OCI-LY7 (cell line): ENCODE data around the gene REXO1. TPM values are rescaled to one million over a fixed set of nuclear protein-coding genes. Genes with fewer than 3 reads are reported as not detected.
A peak's percentile ranks its signal among the peaks of the same experiment; 100 is the strongest.

Source experiments
- BruUV-seq: library from RNA; stranded (reverse); fragments of 400-500 nt; replicated peaks from 2 replicates; lab custom pipeline; 2021; lab: Mats Ljungman, UMichigan
- CTCF ChIA-PET: fragments of 300-600 bp; sonication (Branson Sonifier 250); formaldehyde crosslinking; loops from one replicate; lab custom pipeline; 2022; ENCODE audit warnings: antibody characterized with exemption; ENCODE audit not compliant: unreplicated experiment; lab: Charles Lee
- POLR2A ChIA-PET: fragments of 300-600 bp; sonication (Branson Sonifier 250); formaldehyde crosslinking; loops from one replicate; lab custom pipeline; 2022; ENCODE audit warnings: antibody characterized with exemption; lab: Charles Lee
- DNase-seq: peaks from one replicate; pipeline ENCODE4 v3.0.0-alpha.2; 2015; ENCODE audit warnings: low spot score
- H2AFZ ChIP-seq: fragments of 200-600 bp; sonication (generic), shearing (Covaris generic); 2 replicates; pipeline ENCODE4 v1.6.1; 2014; ENCODE audit warnings: mild to moderate bottlenecking, antibody characterized with exemption, low read length, moderate library complexity
- H3K27ac ChIP-seq: fragments of 200-600 bp; sonication (generic); 2 replicates; pipeline ENCODE4 v1.5.1; 2014; ENCODE audit warnings: mixed run types, low read depth, mild to moderate bottlenecking, moderate library complexity, low read length, inconsistent platforms; ENCODE audit not compliant: poor library complexity, severe bottlenecking
- H3K36me3 ChIP-seq: fragments of 200-600 bp; sonication (generic); 2 replicates; pipeline ENCODE4 v1.6.1; 2014; ENCODE audit warnings: mild to moderate bottlenecking, antibody characterized with exemption, low read length, moderate library complexity, mixed read lengths; ENCODE audit not compliant: insufficient read depth
- H3K4me1 ChIP-seq: fragments of 200-600 bp; sonication (generic); 2 replicates; pipeline ENCODE4 v1.5.1; 2014; ENCODE audit warnings: mild to moderate bottlenecking, low read length; ENCODE audit not compliant: insufficient read depth, poor library complexity, severe bottlenecking
- H3K4me2 ChIP-seq: fragments of 200-600 bp; sonication (generic); 2 replicates; pipeline ENCODE4 v1.6.1; 2014; ENCODE audit warnings: mild to moderate bottlenecking, low read length
- H3K4me3 ChIP-seq: fragments of 200-600 bp; sonication (generic); 2 replicates; pipeline ENCODE4 v1.5.1; 2014; ENCODE audit warnings: mild to moderate bottlenecking, low read depth, low read length; ENCODE audit not compliant: poor library complexity, severe bottlenecking
- H3K79me2 ChIP-seq: fragments of 200-600 bp; sonication (generic); 2 replicates; pipeline ENCODE4 v1.6.1; 2016; ENCODE audit warnings: low read depth, mild to moderate bottlenecking, low read length, moderate library complexity, mixed read lengths; ENCODE audit not compliant: insufficient read depth
- H3K9me2 ChIP-seq: fragments of 200-600 bp; sonication (generic); 2 replicates; pipeline ENCODE4 v1.6.1; 2016; ENCODE audit warnings: mild to moderate bottlenecking, low read length, mixed read lengths; ENCODE audit not compliant: insufficient read depth
- H3K9me3 ChIP-seq: fragments of 200-600 bp; sonication (generic); 2 replicates; pipeline ENCODE4 v1.6.1; 2014; ENCODE audit warnings: mild to moderate bottlenecking, mixed run types, low read length, mixed read lengths
- H4K20me1 ChIP-seq: fragments of 200-600 bp; sonication (generic); 2 replicates; pipeline ENCODE4 v1.6.1; 2014; ENCODE audit warnings: mild to moderate bottlenecking, antibody characterized with exemption, low read length, moderate library complexity, mixed read lengths; ENCODE audit not compliant: insufficient read depth
- EZH2phosphoT487 ChIP-seq: fragments of 200-600 bp; sonication (generic); IDR thresholded peaks from 2 replicates; pipeline ENCODE4 v1.6.1; 2018; ENCODE audit warnings: low read depth, borderline replicate concordance, mild to moderate bottlenecking, mixed run types, antibody characterized with exemption, low read length, moderate library complexity, mixed read lengths
- intact Hi-C: fragments of 100-400 bp; cut with micrococcal nuclease; formaldehyde crosslinking; loops from one replicate; pipeline ENCODE4 v1.10.0; 2022; ENCODE audit not compliant: unreplicated experiment
- total RNA-seq, 2 experiments: library from RNA; depleted of rRNA in 1 of 2; stranded (reverse); fragments of >200 nt in 1 of 2; shearing (Covaris generic) in 1 of 2; gene quantifications; 2 replicates each; pipeline ENCODE4 v1.2.3, GENCODE V29; 2014 to 2022
- TF ChIP-seq, protein P1 (sequence below): fragments of 200-600 bp; sonication (generic); conservative IDR thresholded peaks from 2 replicates; pipeline ENCODE4 v1.5.1; 2014; ENCODE audit warnings: mild to moderate bottlenecking, antibody characterized with exemption, low read length, moderate library complexity, mixed read lengths

Gene REXO1
- total RNA-seq, 2 experiments from 2014 or later: 24.0 to 52.8 TPM

DNA sequence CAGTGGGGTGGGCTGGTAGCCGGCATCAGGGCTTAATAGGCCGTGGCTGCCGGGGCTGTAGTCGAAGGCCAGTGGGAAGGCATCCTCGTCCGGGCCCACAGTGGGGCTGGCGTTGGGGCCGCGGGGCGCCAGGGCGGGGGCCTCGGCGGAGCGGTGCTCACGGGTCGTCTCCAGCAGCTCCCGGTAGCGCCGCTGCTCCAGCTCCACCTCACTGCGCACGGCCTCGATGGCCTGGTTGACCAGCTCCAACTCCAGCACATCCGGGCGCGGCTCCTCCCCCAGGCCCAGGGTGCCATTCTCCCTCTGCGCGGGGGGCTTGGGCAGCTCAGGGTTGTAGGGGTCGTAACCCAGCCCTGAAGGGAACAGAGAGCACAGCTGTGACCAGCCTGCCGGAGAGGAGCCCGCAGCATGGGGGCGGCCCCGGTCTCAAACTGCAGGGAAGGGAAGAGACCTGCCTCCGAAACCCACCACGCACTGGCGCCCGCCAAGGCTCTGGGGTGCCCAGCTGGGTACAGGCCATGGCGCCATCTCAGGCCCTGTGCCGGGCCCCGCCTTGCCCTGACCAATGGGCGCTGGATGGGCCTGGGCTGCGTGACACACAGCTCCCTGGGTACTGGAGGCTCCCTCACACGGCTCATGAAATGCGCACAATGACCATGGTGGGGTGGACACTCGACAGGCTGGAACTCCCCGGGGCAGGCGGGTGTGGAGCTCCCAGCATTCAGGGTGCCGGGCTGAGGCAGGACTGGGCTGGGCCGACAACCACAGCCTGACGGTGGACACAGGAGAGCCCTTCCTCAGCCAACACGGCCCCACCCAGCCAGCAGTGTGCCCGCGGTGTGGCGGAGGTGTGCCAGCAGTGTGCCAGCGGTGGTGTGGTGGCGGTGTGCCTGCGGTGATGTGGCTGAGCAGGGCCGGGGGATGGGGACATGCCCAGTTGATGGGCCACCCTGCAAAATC lies 19.7 kb downstream of the REXO1 start:
- intact Hi-C loops: no loop called here
- TF ChIP-seq, protein P1, sequence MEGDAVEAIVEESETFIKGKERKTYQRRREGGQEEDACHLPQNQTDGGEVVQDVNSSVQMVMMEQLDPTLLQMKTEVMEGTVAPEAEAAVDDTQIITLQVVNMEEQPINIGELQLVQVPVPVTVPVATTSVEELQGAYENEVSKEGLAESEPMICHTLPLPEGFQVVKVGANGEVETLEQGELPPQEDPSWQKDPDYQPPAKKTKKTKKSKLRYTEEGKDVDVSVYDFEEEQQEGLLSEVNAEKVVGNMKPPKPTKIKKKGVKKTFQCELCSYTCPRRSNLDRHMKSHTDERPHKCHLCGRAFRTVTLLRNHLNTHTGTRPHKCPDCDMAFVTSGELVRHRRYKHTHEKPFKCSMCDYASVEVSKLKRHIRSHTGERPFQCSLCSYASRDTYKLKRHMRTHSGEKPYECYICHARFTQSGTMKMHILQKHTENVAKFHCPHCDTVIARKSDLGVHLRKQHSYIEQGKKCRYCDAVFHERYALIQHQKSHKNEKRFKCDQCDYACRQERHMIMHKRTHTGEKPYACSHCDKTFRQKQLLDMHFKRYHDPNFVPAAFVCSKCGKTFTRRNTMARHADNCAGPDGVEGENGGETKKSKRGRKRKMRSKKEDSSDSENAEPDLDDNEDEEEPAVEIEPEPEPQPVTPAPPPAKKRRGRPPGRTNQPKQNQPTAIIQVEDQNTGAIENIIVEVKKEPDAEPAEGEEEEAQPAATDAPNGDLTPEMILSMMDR: no peak
- TF ChIP-seq EZH2phosphoT487: no peak
- H4K20me1 ChIP-seq: no peaks in the 10 kb centered on the region

DNA sequence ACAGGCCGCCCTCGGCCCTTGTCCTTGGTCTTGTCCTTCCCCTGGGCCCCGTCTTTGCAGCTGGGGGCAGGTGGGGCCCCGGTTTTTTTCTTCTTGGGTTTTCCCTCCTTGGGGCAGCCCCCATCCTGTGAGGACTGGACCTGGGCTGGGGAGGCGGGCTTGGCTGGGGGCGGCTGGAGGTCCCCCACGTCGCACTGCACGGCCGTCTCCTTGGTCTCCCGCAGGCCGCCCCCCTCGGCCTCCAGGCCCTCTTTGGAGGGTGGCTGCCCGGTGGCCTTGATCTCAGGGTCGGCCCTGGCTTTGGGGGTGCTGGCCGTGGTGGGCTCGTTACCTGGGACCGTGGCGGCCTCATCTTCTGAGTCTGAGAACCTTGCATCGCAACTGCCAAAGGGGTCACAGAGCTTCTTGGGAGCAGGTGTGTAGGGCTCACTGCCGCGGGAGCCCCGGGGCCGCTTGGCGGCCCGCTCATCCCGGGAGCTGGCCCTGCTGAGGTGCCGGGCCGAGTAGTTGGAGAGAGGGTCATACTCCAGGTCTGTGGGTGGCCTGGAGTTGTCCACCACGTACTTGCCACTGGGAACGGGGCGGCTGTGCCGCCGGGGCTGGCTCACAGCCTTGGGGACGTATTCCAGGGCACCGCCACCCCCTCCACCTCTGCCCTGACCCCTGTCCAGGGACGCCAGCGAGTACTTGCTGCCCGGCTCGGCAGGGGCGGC lies 20.6 kb downstream of the REXO1 start:
- H3K4me2 ChIP-seq: no peak overlapping the region
- TF ChIP-seq EZH2phosphoT487: no peak
- TF ChIP-seq, protein P1: no peak
- POLR2A ChIA-PET: no interaction called here
- no peak overlapping the region for H3K27ac ChIP-seq
- CTCF ChIA-PET: interaction anchor here (0.7 kb wide), 1 partner anchor 10 kb away, joined by 4 read pairs; no protein-coding TSS in a partner anchor
- no peaks in the 10 kb centered on the region for H3K4me1 ChIP-seq
- no peaks in the 10 kb centered on the region for H3K79me2 ChIP-seq
- no peaks in the 10 kb centered on the region for H4K20me1 ChIP-seq
- TSS peak; percentile 54 for BruUV-seq
- no peaks in the 10 kb centered on the region for H3K9me3 ChIP-seq
- no peak overlapping the region for H2AFZ ChIP-seq
- H3K36me3 ChIP-seq: peaks cover 79% of the 10 kb centered on the region
- H3K9me2 ChIP-seq: no peaks in the 10 kb centered on the region
- no peak overlapping the region for H3K4me3 ChIP-seq
- intact Hi-C loops: no loop called here
- DNase-seq: no peak

More for the DNA sequence above, 19.7 kb downstream of the REXO1 start:
- no peaks in the 10 kb centered on the region for H3K9me2 ChIP-seq
- no peak overlapping the region for H3K4me3 ChIP-seq
- no peaks in the 10 kb centered on the region for H3K79me2 ChIP-seq
- H3K36me3 ChIP-seq: peaks cover 72% of the 10 kb centered on the region
- CTCF ChIA-PET: interaction anchor here (0.5 to 0.7 kb wide), 2 partner anchors 9 to 97 kb away, joined by 3 to 4 read pairs; no protein-coding TSS in a partner anchor
- no TSS peak for BruUV-seq
- H3K9me3 ChIP-seq: no peaks in the 10 kb centered on the region
- no peak overlapping the region for H3K4me2 ChIP-seq
- no peak for DNase-seq
- no peaks in the 10 kb centered on the region for H3K4me1 ChIP-seq
- POLR2A ChIA-PET: no interaction called here
- H3K27ac ChIP-seq: no peak overlapping the region
- H2AFZ ChIP-seq: no peak overlapping the region
